Stimulated activated CD4-positive, alpha-beta T cell treated with anti-CD3 and anti-CD28 coated beads, Interleukin-15, amount 100 ng/mL, for 48 hours (primary cell): Measurements from ENCODE around the gene CUX1.
"Not testable (repeated sequence)": the region's sequence is repeated elsewhere in the genome, so short reads cannot be mapped to it uniquely, and the experiment has no call there.

Experiments
- DNase-seq, 2 donors: peaks; one replicate each; pipeline ENCODE4 v3.0.0-alpha.2; 2020; ENCODE audit warnings: low read depth in 2 of 2

CUX1 gene

GRCh38 chr7:102330666-102331460 lies 513.4 kb downstream of the CUX1 start:
- DNase-seq = not testable (repeated sequence)
